ENCODE measurements around the gene HTR3A. TPM values are rescaled to one million over a fixed set of nuclear protein-coding genes. Genes with fewer than 3 reads are reported as not detected.

The HTR3A gene
- total RNA-seq, 1 experiment from 2014 or later: not detected

DNA sequence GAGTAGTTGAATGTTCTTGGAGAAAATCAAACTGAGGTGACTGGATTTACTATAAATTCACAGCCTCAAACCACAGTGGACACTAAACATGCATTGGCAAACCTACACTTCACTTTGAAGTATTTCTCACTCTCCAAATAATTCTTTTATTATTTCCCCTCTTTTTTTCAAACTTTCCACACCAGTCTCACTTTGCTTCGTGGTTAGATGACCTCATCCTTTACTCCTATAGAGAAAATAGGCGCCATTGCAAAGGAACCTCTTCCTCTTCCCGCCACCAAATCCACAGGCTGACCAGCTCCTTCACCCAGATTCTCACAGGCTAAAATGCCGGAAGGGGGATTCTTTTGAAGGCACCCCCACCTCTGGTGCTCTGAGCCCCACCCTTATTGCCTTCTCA, 33.4 kb downstream of the HTR3A start:
- H3K4me1 Mint-ChIP-seq (ENCODE audit: low read depth, unreplicated experiment): peaks cover 9% of the 10 kb centered on the region
- H3K4me3 ChIP-seq (ENCODE audit: low read depth, low read length): no peak overlapping the region
- H3K9me3 Mint-ChIP-seq (ENCODE audit: unreplicated experiment): no peaks in the 10 kb centered on the region
- no peak for DNase-seq
- H3K27me3 ChIP-seq (replicated peaks; ENCODE audit: control insufficient read depth, insufficient read depth, low read length): peaks cover 3% of the 10 kb centered on the region
- no peak overlapping the region for H3K27ac Mint-ChIP-seq (ENCODE audit: unreplicated experiment)
- no peaks in the 10 kb centered on the region for H3K36me3 Mint-ChIP-seq (ENCODE audit: insufficient read depth, unreplicated experiment)
- no TSS peak for BruUV-seq (replicated peaks)
- H3K27me3 Mint-ChIP-seq (ENCODE audit: insufficient read depth, unreplicated experiment): peaks cover 41% of the 10 kb centered on the region
- TF ChIP-seq, protein P1, sequence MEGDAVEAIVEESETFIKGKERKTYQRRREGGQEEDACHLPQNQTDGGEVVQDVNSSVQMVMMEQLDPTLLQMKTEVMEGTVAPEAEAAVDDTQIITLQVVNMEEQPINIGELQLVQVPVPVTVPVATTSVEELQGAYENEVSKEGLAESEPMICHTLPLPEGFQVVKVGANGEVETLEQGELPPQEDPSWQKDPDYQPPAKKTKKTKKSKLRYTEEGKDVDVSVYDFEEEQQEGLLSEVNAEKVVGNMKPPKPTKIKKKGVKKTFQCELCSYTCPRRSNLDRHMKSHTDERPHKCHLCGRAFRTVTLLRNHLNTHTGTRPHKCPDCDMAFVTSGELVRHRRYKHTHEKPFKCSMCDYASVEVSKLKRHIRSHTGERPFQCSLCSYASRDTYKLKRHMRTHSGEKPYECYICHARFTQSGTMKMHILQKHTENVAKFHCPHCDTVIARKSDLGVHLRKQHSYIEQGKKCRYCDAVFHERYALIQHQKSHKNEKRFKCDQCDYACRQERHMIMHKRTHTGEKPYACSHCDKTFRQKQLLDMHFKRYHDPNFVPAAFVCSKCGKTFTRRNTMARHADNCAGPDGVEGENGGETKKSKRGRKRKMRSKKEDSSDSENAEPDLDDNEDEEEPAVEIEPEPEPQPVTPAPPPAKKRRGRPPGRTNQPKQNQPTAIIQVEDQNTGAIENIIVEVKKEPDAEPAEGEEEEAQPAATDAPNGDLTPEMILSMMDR (IDR thresholded peaks at IDR 0.05; ENCODE audit: insufficient read depth in 1 of 2, low read depth in 1 of 2, low read length in 1 of 2, severe bottlenecking in 1 of 2, unreplicated experiment in 1 of 2): no peak
- intact Hi-C loops (cut with micrococcal nuclease; ENCODE audit: unreplicated experiment): no loop called here
- H3K4me1 ChIP-seq: no peaks in the 10 kb centered on the region
- ChIA-PET POLR2A (no interaction called here), CTCF (interaction anchor here (1.0 to 1.2 kb wide), 2 partner anchors 253 to 255 kb away, joined by 3 to 4 read pairs; no protein-coding TSS in a partner anchor)
- no peaks in the 10 kb centered on the region for H3K36me3 ChIP-seq (ENCODE audit: control insufficient read depth, insufficient read depth, low read length)
- H3K4me3 Mint-ChIP-seq (ENCODE audit: unreplicated experiment): no peak overlapping the region
- no peaks in the 10 kb centered on the region; the same call in 1 of the 2 replicates for H3K9me3 ChIP-seq

DNA sequence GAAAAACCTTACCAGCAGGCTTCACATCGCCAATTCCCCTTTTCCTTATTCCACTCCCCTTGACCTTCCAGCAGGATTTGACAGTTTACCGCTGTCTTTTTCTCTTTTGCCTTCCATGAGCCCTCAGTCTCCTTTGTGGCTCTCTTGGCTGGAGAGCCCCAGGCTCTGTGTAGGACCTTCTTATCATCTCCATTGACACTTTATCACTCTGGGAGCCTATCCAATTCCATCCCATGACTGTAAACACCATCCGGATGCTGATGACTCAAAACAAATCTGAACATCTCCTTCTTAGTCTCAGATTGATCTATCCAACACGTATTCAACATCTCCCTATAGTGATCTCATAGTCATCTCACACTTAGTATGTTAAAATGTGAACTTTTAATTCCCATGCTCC, 36.0 kb downstream of the HTR3A start:
- POLR2A ChIA-PET: no interaction called here
- CTCF ChIA-PET: interaction anchor here (1.6 kb wide), 1 partner anchor 16 kb away, joined by 3 read pairs; no protein-coding TSS in a partner anchor
- no TSS peak for BruUV-seq (replicated peaks)
- H3K36me3 ChIP-seq (ENCODE audit: control insufficient read depth, insufficient read depth, low read length): no peaks in the 10 kb centered on the region
- no peaks in the 10 kb centered on the region for H3K36me3 Mint-ChIP-seq (ENCODE audit: insufficient read depth, unreplicated experiment)
- no peaks in the 10 kb centered on the region for H3K4me1 ChIP-seq
- intact Hi-C loops (cut with micrococcal nuclease; ENCODE audit: unreplicated experiment): no loop called here
- TF ChIP-seq, protein P1 (IDR thresholded peaks at IDR 0.05; ENCODE audit: insufficient read depth in 1 of 2, low read depth in 1 of 2, low read length in 1 of 2, severe bottlenecking in 1 of 2, unreplicated experiment in 1 of 2): no peak
- no peak overlapping the region for H3K4me3 Mint-ChIP-seq (ENCODE audit: unreplicated experiment)
- H3K4me3 ChIP-seq (ENCODE audit: low read depth, low read length): no peak overlapping the region
- no peaks in the 10 kb centered on the region for H3K9me3 Mint-ChIP-seq (ENCODE audit: unreplicated experiment)
- no peaks in the 10 kb centered on the region for H3K27me3 ChIP-seq (replicated peaks; ENCODE audit: control insufficient read depth, insufficient read depth, low read length)
- H3K27ac Mint-ChIP-seq (ENCODE audit: unreplicated experiment): no peak overlapping the region
- DNase-seq: no peak
- H3K27me3 Mint-ChIP-seq (ENCODE audit: insufficient read depth, unreplicated experiment): peaks cover 31% of the 10 kb centered on the region
- H3K4me1 Mint-ChIP-seq (ENCODE audit: low read depth, unreplicated experiment): peaks cover 9% of the 10 kb centered on the region
- no peaks in the 10 kb centered on the region; the same call in 1 of the 2 replicates for H3K9me3 ChIP-seq

DNA sequence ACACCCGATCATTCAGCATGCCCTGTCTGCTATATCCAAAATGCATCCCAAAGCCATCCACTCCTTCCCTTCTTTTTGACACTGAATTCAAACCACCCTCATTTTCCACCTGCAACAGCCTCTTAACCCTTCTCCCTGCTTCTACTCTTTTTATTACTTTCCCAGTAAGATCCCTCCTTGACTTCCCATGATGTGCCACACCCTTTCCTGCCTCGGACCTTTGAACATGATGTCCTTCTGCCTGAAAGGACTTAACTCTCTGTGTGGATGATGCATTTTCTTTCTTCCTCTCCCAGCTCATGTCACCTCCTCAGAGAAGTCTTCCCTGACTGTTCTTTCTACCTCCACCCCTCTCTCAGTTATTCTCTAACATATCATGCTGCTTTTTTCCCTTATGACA, 36.5 kb downstream of the HTR3A start:
- Mint-ChIP-seq H3K36me3 (ENCODE audit: insufficient read depth, unreplicated experiment) (no peaks in the 10 kb centered on the region), H3K9me3 (ENCODE audit: unreplicated experiment) (no peaks in the 10 kb centered on the region), H3K4me3 (ENCODE audit: unreplicated experiment) (no peak overlapping the region), H3K4me1 (ENCODE audit: low read depth, unreplicated experiment) (peaks cover 9% of the 10 kb centered on the region), H3K27me3 (ENCODE audit: insufficient read depth, unreplicated experiment) (peaks cover 31% of the 10 kb centered on the region), H3K27ac (ENCODE audit: unreplicated experiment) (no peak overlapping the region)
- no peaks in the 10 kb centered on the region for H3K36me3 ChIP-seq (ENCODE audit: control insufficient read depth, insufficient read depth, low read length)
- no peaks in the 10 kb centered on the region for H3K4me1 ChIP-seq
- intact Hi-C loops (cut with micrococcal nuclease; ENCODE audit: unreplicated experiment): no loop called here
- H3K9me3 ChIP-seq: no peaks in the 10 kb centered on the region; the same call in 1 of the 2 replicates
- BruUV-seq (replicated peaks): no TSS peak
- H3K27me3 ChIP-seq (replicated peaks; ENCODE audit: control insufficient read depth, insufficient read depth, low read length): no peaks in the 10 kb centered on the region
- CTCF ChIA-PET: interaction anchor here (1.6 kb wide), 1 partner anchor 17 kb away, joined by 3 read pairs; no protein-coding TSS in a partner anchor
- TF ChIP-seq, protein P1 (IDR thresholded peaks at IDR 0.05; ENCODE audit: insufficient read depth in 1 of 2, low read depth in 1 of 2, low read length in 1 of 2, severe bottlenecking in 1 of 2, unreplicated experiment in 1 of 2): no peak
- no peak overlapping the region for H3K4me3 ChIP-seq (ENCODE audit: low read depth, low read length)
- no peak for DNase-seq
- POLR2A ChIA-PET: no interaction called here

Data from Caco-2 (cell line).